ENCODE results near the gene BRIP1. TPM values are rescaled to one million over a fixed set of nuclear protein-coding genes. Genes with fewer than 3 reads are reported as not detected.

Gene BRIP1
- total RNA-seq, 1 donor from 2014 or later = 2.4 TPM

DNA sequence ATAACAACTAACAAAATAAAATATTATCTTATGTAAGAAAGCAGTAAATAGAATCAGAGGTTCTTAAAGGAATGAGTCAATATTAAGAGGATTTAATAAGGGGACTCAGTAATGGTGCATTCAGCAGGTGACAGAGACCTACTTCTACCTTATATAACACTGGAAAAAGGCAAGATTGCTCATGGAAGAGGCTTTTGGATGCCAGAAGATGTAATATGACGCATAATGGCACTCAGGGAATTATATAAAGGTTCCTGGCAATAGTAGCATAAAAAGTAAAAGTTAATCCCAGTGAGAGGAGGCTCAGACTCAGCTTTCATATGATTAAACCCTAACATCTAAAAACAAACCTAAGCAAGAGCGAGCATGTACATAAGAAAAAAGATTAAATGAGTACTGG lies 136.4 kb downstream of the BRIP1 start:
- no peaks in the 10 kb centered on the region for H3K27me3 Mint-ChIP-seq (ENCODE audit: unreplicated experiment)
- H3K9me3 Mint-ChIP-seq (ENCODE audit: unreplicated experiment) = no peaks in the 10 kb centered on the region
- TF ChIP-seq, protein P1, sequence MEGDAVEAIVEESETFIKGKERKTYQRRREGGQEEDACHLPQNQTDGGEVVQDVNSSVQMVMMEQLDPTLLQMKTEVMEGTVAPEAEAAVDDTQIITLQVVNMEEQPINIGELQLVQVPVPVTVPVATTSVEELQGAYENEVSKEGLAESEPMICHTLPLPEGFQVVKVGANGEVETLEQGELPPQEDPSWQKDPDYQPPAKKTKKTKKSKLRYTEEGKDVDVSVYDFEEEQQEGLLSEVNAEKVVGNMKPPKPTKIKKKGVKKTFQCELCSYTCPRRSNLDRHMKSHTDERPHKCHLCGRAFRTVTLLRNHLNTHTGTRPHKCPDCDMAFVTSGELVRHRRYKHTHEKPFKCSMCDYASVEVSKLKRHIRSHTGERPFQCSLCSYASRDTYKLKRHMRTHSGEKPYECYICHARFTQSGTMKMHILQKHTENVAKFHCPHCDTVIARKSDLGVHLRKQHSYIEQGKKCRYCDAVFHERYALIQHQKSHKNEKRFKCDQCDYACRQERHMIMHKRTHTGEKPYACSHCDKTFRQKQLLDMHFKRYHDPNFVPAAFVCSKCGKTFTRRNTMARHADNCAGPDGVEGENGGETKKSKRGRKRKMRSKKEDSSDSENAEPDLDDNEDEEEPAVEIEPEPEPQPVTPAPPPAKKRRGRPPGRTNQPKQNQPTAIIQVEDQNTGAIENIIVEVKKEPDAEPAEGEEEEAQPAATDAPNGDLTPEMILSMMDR (IDR thresholded peaks at IDR 0.05; ENCODE audit: partially characterized antibody, unreplicated experiment) = no peak
- no peaks in the 10 kb centered on the region for H3K36me3 Mint-ChIP-seq (ENCODE audit: unreplicated experiment)
- no peak for DNase-seq
- H3K27ac Mint-ChIP-seq (ENCODE audit: unreplicated experiment) = no peak overlapping the region
- no peak overlapping the region for H3K4me3 Mint-ChIP-seq (ENCODE audit: unreplicated experiment)
- no peaks in the 10 kb centered on the region for H3K4me1 Mint-ChIP-seq (ENCODE audit: low read depth, unreplicated experiment)

DNA sequence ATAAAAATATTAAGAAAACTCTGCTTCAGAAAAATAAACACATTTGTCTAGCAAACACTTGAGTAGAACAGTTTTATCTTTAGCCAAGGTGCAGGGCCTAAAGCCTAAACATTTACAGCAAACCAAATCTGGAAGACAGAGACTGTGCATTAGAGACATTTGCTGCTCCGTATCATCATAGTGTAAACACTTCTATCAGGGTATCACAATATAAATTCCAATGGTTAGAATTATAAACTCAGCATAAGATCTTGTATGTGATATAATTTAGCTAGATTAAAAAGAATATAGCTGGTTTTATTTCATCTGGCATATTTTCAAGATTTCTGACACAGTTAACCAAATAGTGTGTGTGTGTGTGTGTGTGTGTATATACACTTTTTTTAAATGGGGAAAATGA lies 138.6 kb downstream of the BRIP1 start:
- TF ChIP-seq, protein P1 (IDR thresholded peaks at IDR 0.05; ENCODE audit: partially characterized antibody, unreplicated experiment) = no peak
- H3K4me3 Mint-ChIP-seq (ENCODE audit: unreplicated experiment) = no peak overlapping the region
- H3K36me3 Mint-ChIP-seq (ENCODE audit: unreplicated experiment) = no peaks in the 10 kb centered on the region
- H3K4me1 Mint-ChIP-seq (ENCODE audit: low read depth, unreplicated experiment) = no peaks in the 10 kb centered on the region
- no peak overlapping the region for H3K27ac Mint-ChIP-seq (ENCODE audit: unreplicated experiment)
- DNase-seq = no peak
- H3K27me3 Mint-ChIP-seq (ENCODE audit: unreplicated experiment) = no peaks in the 10 kb centered on the region
- no peaks in the 10 kb centered on the region for H3K9me3 Mint-ChIP-seq (ENCODE audit: unreplicated experiment)

DNA sequence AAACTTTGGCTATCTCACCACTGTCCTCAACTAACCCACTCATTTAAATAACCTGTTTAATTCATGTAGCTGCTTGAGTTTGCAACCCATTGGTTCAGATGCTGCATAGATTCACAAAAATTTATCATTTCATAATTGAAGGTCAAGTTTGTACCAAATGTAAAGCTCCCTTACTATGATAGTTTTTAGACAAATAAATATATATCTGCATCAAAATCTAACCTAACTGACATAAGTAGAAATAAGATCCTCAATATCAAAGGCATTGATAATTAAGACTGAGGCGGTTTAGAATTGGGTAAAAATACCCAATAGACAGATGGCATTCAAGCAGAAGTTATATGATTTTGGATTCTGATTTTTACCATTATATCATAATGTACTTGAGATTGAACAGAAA lies 139.4 kb downstream of the BRIP1 start:
- TF ChIP-seq, protein P1 (IDR thresholded peaks at IDR 0.05; ENCODE audit: partially characterized antibody, unreplicated experiment) = no peak

DNA sequence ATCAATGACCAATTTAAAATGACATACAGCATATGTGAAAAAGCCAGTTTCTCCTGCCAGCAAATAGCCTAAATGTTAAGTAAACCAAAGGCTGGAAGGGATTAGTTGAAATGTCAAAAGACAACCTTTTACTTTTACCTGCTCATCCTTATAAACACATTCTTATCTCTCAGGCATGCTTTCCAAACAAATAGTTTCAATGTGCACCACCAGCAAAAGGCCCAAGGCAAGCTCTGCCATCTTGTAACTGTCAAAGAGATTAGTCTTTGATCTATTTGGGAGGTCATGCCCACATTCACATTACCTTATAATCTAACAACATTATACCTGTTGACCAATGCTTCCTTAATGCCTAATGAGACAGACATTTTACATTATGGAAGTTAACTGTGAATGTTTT lies 140.1 kb downstream of the BRIP1 start:
- TF ChIP-seq, protein P1 (IDR thresholded peaks at IDR 0.05; ENCODE audit: partially characterized antibody, unreplicated experiment) = no peak
- Mint-ChIP-seq H3K27me3 (ENCODE audit: unreplicated experiment) (no peaks in the 10 kb centered on the region), H3K4me1 (ENCODE audit: low read depth, unreplicated experiment) (no peaks in the 10 kb centered on the region), H3K27ac (ENCODE audit: unreplicated experiment) (no peak overlapping the region), H3K36me3 (ENCODE audit: unreplicated experiment) (peaks cover 3% of the 10 kb centered on the region), H3K9me3 (ENCODE audit: unreplicated experiment) (no peaks in the 10 kb centered on the region), H3K4me3 (ENCODE audit: unreplicated experiment) (no peak overlapping the region)
- DNase-seq = no peak

More for the DNA sequence above, 139.4 kb downstream of the BRIP1 start:
- no peak overlapping the region for H3K27ac Mint-ChIP-seq (ENCODE audit: unreplicated experiment)
- H3K36me3 Mint-ChIP-seq (ENCODE audit: unreplicated experiment) = no peaks in the 10 kb centered on the region
- no peak overlapping the region for H3K4me3 Mint-ChIP-seq (ENCODE audit: unreplicated experiment)
- no peaks in the 10 kb centered on the region for H3K4me1 Mint-ChIP-seq (ENCODE audit: low read depth, unreplicated experiment)
- no peaks in the 10 kb centered on the region for H3K9me3 Mint-ChIP-seq (ENCODE audit: unreplicated experiment)
- no peaks in the 10 kb centered on the region for H3K27me3 Mint-ChIP-seq (ENCODE audit: unreplicated experiment)
- DNase-seq = no peak

DNA sequence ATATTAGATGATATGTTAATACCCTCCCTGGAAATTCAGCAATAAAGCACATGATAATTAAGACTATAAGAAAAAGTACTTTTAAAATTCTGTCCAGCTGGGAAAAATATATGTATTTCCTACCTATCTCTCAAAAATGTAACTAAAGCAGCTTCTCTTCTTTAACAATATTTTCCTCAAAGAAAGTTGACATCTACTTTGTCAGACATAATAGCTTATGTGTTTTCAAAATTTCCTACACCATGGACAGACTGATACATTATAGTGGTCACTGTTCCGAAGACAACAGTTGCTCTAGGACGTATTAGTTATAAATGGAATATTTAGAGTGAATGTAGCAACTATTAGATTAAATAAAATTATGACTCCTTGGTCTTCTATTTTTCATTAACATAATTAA lies 140.9 kb downstream of the BRIP1 start:
- TF ChIP-seq, protein P1 (IDR thresholded peaks at IDR 0.05; ENCODE audit: partially characterized antibody, unreplicated experiment) = no peak
- no peaks in the 10 kb centered on the region for H3K9me3 Mint-ChIP-seq (ENCODE audit: unreplicated experiment)
- DNase-seq = no peak
- no peaks in the 10 kb centered on the region for H3K27me3 Mint-ChIP-seq (ENCODE audit: unreplicated experiment)
- no peak overlapping the region for H3K4me3 Mint-ChIP-seq (ENCODE audit: unreplicated experiment)
- H3K36me3 Mint-ChIP-seq (ENCODE audit: unreplicated experiment) = peaks cover 6% of the 10 kb centered on the region
- H3K27ac Mint-ChIP-seq (ENCODE audit: unreplicated experiment) = no peak overlapping the region
- H3K4me1 Mint-ChIP-seq (ENCODE audit: low read depth, unreplicated experiment) = no peaks in the 10 kb centered on the region

Measured in glutamatergic neuron (in vitro differentiated cells).